ENCODE measurements around the gene DMRTC1.
"Not testable (repeated sequence)": the region's sequence is repeated elsewhere in the genome, so short reads cannot be mapped to it uniquely, and the experiment has no call there.

DMRTC1 gene

GRCh38 chrX:72943819-72944169, at the start of gene DMRTC1:
DMRTC1 (minus strand) TSS chrX:72943837; CDS start chrX:72875694, 68,143 bp downstream.
- DNase-seq (ENCODE audit: insufficient read length, low spot score), result not testable (repeated sequence)
- peak; percentile 76 for FAIRE-seq

GRCh38 chrX:72980894-72981469, 37.3 kb upstream of the DMRTC1 start:
- not testable (repeated sequence) for FAIRE-seq; DNase-seq (ENCODE audit: insufficient read length, low spot score)

DNA sequence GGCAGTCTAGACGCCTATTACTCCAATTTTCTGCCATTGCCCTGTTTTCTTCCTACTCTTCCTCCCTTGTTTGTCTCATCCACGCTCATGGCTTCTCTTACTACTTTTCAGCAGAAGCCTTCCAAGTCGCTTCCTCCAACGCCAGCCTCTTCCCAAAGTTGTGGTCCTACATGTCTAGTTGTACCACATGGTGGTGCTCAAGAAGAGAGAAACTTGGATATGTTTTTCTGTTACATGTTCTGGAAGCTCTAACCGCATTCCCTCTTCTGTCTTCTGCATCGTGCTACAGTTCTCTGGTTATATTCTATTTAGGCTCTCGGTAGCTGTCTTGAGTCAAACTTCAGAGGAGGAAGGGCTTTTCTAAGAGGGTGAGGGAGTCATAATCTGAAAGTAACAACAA, 31.2 kb upstream of the DMRTC1 start:
- not testable (repeated sequence) for FAIRE-seq; DNase-seq (ENCODE audit: insufficient read length, low spot score)

DNA sequence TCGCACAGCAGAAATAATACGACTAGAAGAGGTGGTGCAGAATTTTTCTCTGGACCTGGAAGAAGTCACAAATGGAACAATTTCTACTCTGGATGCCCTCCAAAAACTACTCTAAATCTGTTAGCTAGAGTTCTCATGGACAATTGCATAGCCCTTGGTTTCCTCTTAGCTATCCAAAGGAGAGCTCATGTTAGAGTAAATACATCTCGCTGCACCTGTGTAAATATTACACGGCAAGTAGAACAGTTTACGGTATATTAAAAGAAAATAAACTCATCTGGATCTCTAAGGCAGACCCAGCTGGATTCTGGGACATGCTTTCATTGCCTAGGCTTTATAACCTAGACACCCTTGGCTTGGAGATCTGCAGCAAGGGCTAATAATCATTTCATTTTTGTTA, 28.2 kb upstream of the DMRTC1 start:
- not testable (repeated sequence) for DNase-seq (ENCODE audit: insufficient read length, low spot score); FAIRE-seq

DNA sequence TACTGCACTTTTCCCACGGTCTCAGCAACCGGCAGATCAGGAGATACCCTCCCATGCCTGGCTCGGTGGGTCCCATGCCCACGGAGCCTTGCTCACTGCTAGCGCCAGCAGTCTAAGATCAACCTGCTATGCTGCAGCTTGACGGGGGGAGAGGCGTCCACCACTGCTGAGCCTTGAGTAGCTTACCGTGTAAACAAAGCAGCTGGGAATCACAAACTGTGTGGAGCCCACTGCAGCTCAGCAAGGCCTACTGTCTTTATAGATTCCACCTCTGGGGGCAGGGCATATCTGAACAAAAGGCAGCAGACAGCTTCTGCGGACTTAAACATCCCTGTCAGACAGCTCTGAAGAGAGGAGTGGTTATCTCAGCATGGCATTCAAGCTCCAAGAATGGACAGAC, 16.3 kb upstream of the DMRTC1 start:
- not testable (repeated sequence) for DNase-seq (ENCODE audit: insufficient read length, low spot score); FAIRE-seq

- peak; percentile 99 for FAIRE-seq
- DNase-seq (ENCODE audit: insufficient read length, low spot score), result not testable (repeated sequence)
These were observed 410 bp downstream of the DMRTC1 start for GRCh38 chrX:72943035-72943818.

- not testable (repeated sequence) for DNase-seq (ENCODE audit: insufficient read length, low spot score); FAIRE-seq
These were observed 1.4 kb downstream of the DMRTC1 start for GRCh38 chrX:72942272-72942671.

- FAIRE-seq; DNase-seq (ENCODE audit: insufficient read length, low spot score): not testable (repeated sequence)
These were observed 5.7 kb downstream of the DMRTC1 start, which contains the start of gene FAM236A for GRCh38 chrX:72937906-72938305. FAM236A (plus strand) TSS chrX:72938206; CDS start chrX:72938263, 57 bp downstream.

GRCh38 chrX:72936882-72937455, 6.7 kb downstream of the DMRTC1 start:
- FAIRE-seq, result peak; percentile 33

GRCh38 chrX:72936455-72936854, 7.2 kb downstream of the DMRTC1 start:
- FAIRE-seq, result peak; percentile 97
- DNase-seq (ENCODE audit: insufficient read length, low spot score), result not testable (repeated sequence)

More at GRCh38 chrX:72936882-72937455, 6.7 kb downstream of the DMRTC1 start:
- DNase-seq (ENCODE audit: insufficient read length, low spot score), result not testable (repeated sequence)

GRCh38 chrX:72932283-72932682, 11.4 kb downstream of the DMRTC1 start:
- DNase-seq (ENCODE audit: insufficient read length, low spot score); FAIRE-seq: not testable (repeated sequence)

DNA sequence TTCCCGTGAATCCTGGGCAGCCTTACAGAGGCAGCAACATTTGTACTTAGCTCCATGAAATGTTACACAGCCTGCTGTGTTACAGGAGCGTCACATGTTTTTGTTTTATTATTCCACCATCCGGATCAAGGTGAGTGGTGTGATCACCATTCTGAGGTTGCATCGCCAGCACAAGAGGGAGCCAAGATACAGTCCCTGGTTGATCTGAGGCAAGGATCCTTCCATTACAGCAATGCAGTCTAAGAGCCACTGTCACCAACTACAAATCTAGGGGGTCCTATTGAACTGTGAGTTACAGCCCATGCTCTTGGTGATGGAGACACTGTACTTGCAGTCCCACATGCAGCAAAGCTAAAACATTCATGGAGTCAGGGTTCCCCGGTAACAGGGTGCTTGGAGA, 27.5 kb downstream of the DMRTC1 start:
- DNase-seq (ENCODE audit: insufficient read length, low spot score); FAIRE-seq: not testable (repeated sequence)

GRCh38 chrX:72912315-72912714, 31.3 kb downstream of the DMRTC1 start, which contains the start of gene FAM236C:
FAM236C (plus strand) TSS chrX:72912615; CDS start chrX:72912715, 100 bp downstream.
- DNase-seq (ENCODE audit: insufficient read length, low spot score); FAIRE-seq: not testable (repeated sequence)

- FAIRE-seq; DNase-seq (ENCODE audit: insufficient read length, low spot score): not testable (repeated sequence)
These were observed 53.9 kb downstream of the DMRTC1 start for GRCh38 chrX:72889740-72890139.

DNA sequence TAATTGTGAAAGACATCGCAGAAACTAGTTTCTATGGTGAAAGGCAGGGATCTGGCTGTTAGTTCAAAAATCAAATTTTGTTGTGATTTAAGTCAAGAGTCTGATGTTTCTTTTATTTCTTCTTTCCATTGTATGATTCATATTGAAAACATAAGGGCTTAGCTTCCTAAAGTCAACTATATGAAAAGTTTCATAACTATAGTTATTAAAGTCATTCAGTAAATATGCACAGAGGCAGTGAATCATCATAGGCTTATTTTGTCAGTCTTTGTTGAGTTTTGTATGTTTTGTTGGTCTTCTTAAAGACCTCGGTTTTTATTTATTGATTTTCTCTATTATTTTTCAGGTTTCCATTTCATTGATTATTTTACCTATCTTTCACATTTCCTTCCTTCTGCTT, 60.7 kb downstream of the DMRTC1 start:
- FAIRE-seq; DNase-seq (ENCODE audit: insufficient read length, low spot score): not testable (repeated sequence)

DNA sequence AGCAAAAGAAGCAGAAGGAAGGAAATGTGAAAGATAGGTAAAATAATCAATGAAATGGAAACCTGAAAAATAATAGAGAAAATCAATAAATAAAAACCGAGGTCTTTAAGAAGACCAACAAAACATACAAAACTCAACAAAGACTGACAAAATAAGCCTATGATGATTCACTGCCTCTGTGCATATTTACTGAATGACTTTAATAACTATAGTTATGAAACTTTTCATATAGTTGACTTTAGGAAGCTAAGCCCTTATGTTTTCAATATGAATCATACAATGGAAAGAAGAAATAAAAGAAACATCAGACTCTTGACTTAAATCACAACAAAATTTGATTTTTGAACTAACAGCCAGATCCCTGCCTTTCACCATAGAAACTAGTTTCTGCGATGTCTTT, 106.1 kb downstream of the DMRTC1 start:
- not testable (repeated sequence) for DNase-seq (ENCODE audit: insufficient read length, low spot score); FAIRE-seq

DNA sequence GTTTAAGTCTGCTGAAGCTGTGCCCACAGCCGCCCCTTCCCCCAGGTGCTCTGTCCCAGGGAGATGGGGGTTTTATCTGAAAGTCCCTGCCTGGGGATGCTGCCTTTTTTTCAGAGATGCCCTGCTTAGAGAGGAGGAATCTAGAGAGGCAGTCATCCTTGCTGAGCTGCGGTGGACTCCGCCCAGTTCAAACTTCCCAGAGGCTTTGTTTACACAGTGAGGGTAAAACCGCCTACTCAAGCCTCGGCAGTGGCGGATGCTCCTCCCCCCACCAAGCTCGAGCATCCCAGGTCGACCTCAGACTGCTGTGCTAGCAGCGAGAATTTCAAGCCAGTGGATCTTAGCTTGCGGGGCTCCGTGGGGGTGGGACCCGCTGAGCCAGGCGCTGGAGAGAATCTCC, 112.9 kb downstream of the DMRTC1 start:
- FAIRE-seq; DNase-seq (ENCODE audit: insufficient read length, low spot score): not testable (repeated sequence)

Measured in GM19239 (cell line).